OCI-LY7 (cell line): ENCODE measurements around the gene SLC14A1. TPM values are rescaled to one million over a fixed set of nuclear protein-coding genes. Genes with fewer than 3 reads are reported as not detected.

Experiments
- BruUV-seq: library from RNA; stranded (reverse); fragments of 400-500 nt; replicated peaks from 2 replicates; lab custom pipeline; 2021; lab: Mats Ljungman, UMichigan
- CTCF ChIA-PET: fragments of 300-600 bp; sonication (Branson Sonifier 250); formaldehyde crosslinking; loops from one replicate; lab custom pipeline; 2022; ENCODE audit warnings: antibody characterized with exemption; ENCODE audit not compliant: unreplicated experiment; lab: Charles Lee
- POLR2A ChIA-PET: fragments of 300-600 bp; sonication (Branson Sonifier 250); formaldehyde crosslinking; loops from one replicate; lab custom pipeline; 2022; ENCODE audit warnings: antibody characterized with exemption; lab: Charles Lee
- DNase-seq: peaks from one replicate; pipeline ENCODE4 v3.0.0-alpha.2; 2015; ENCODE audit warnings: low spot score
- H2AFZ ChIP-seq: fragments of 200-600 bp; sonication (generic), shearing (Covaris generic); 2 replicates; pipeline ENCODE4 v1.6.1; 2014; ENCODE audit warnings: mild to moderate bottlenecking, antibody characterized with exemption, low read length, moderate library complexity
- H3K27ac ChIP-seq: fragments of 200-600 bp; sonication (generic); 2 replicates; pipeline ENCODE4 v1.5.1; 2014; ENCODE audit warnings: mixed run types, low read depth, mild to moderate bottlenecking, moderate library complexity, low read length, inconsistent platforms; ENCODE audit not compliant: poor library complexity, severe bottlenecking
- H3K36me3 ChIP-seq: fragments of 200-600 bp; sonication (generic); 2 replicates; pipeline ENCODE4 v1.6.1; 2014; ENCODE audit warnings: mild to moderate bottlenecking, antibody characterized with exemption, low read length, moderate library complexity, mixed read lengths; ENCODE audit not compliant: insufficient read depth
- H3K4me1 ChIP-seq: fragments of 200-600 bp; sonication (generic); 2 replicates; pipeline ENCODE4 v1.5.1; 2014; ENCODE audit warnings: mild to moderate bottlenecking, low read length; ENCODE audit not compliant: insufficient read depth, poor library complexity, severe bottlenecking
- H3K4me2 ChIP-seq: fragments of 200-600 bp; sonication (generic); 2 replicates; pipeline ENCODE4 v1.6.1; 2014; ENCODE audit warnings: mild to moderate bottlenecking, low read length
- H3K4me3 ChIP-seq: fragments of 200-600 bp; sonication (generic); 2 replicates; pipeline ENCODE4 v1.5.1; 2014; ENCODE audit warnings: mild to moderate bottlenecking, low read depth, low read length; ENCODE audit not compliant: poor library complexity, severe bottlenecking
- H3K79me2 ChIP-seq: fragments of 200-600 bp; sonication (generic); 2 replicates; pipeline ENCODE4 v1.6.1; 2016; ENCODE audit warnings: low read depth, mild to moderate bottlenecking, low read length, moderate library complexity, mixed read lengths; ENCODE audit not compliant: insufficient read depth
- H3K9me2 ChIP-seq: fragments of 200-600 bp; sonication (generic); 2 replicates; pipeline ENCODE4 v1.6.1; 2016; ENCODE audit warnings: mild to moderate bottlenecking, low read length, mixed read lengths; ENCODE audit not compliant: insufficient read depth
- H3K9me3 ChIP-seq: fragments of 200-600 bp; sonication (generic); 2 replicates; pipeline ENCODE4 v1.6.1; 2014; ENCODE audit warnings: mild to moderate bottlenecking, mixed run types, low read length, mixed read lengths
- H4K20me1 ChIP-seq: fragments of 200-600 bp; sonication (generic); 2 replicates; pipeline ENCODE4 v1.6.1; 2014; ENCODE audit warnings: mild to moderate bottlenecking, antibody characterized with exemption, low read length, moderate library complexity, mixed read lengths; ENCODE audit not compliant: insufficient read depth
- EZH2phosphoT487 ChIP-seq: fragments of 200-600 bp; sonication (generic); IDR thresholded peaks from 2 replicates; pipeline ENCODE4 v1.6.1; 2018; ENCODE audit warnings: low read depth, borderline replicate concordance, mild to moderate bottlenecking, mixed run types, antibody characterized with exemption, low read length, moderate library complexity, mixed read lengths
- intact Hi-C: fragments of 100-400 bp; cut with micrococcal nuclease; formaldehyde crosslinking; loops from one replicate; pipeline ENCODE4 v1.10.0; 2022; ENCODE audit not compliant: unreplicated experiment
- total RNA-seq, 2 experiments: library from RNA; depleted of rRNA in 1 of 2; stranded (reverse); fragments of >200 nt in 1 of 2; shearing (Covaris generic) in 1 of 2; gene quantifications; 2 replicates each; pipeline ENCODE4 v1.2.3, GENCODE V29; 2014 to 2022
- TF ChIP-seq, protein P1 (sequence below): fragments of 200-600 bp; sonication (generic); conservative IDR thresholded peaks from 2 replicates; pipeline ENCODE4 v1.5.1; 2014; ENCODE audit warnings: mild to moderate bottlenecking, antibody characterized with exemption, low read length, moderate library complexity, mixed read lengths

Gene SLC14A1
- total RNA-seq, 2 experiments from 2014 or later, result 0.06 TPM; not detected in 1

DNA sequence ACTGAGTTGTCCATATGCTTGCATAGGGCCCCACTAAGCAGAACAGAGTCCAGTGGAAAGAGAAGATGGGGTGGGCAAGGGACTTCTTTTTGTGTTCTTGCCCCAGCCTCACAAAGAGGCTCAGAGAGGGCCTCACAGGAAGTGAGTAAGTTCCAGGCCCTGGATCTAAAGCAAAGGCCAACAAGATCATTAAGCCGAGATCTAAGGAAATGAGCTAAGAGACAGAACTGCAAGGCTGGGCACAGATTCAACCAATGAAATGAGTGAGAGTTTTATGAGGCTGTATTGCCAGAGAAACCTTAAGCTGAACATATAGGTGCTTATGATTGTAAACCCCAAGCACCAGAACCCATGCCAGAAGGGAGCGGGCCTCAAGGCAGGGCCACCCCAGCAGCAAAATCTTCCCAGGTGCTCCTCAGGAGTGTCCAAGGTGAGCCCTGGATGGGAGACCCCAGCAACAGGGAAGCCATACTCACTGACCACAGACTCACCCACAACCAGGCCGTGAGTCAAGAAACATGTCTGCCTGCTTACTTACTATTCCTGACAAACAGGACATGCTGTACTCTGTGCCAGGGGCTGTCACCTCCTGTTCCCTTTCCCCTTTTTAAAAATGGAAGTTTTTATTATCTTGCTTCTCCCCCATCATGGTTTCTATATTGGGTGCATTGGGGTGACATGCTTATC is 40.2 kb downstream of the SLC14A1 start:
- Histone ChIP-seq H3K27ac (no peak overlapping the region), H4K20me1 (no peaks in the 10 kb centered on the region), H3K79me2 (no peaks in the 10 kb centered on the region), H3K4me1 (no peaks in the 10 kb centered on the region), H3K9me3 (no peaks in the 10 kb centered on the region), H3K4me3 (no peak overlapping the region), H3K9me2 (no peaks in the 10 kb centered on the region), H3K36me3 (no peaks in the 10 kb centered on the region), H2AFZ (no peak overlapping the region), H3K4me2 (no peak overlapping the region)
- TF ChIP-seq, protein P1, sequence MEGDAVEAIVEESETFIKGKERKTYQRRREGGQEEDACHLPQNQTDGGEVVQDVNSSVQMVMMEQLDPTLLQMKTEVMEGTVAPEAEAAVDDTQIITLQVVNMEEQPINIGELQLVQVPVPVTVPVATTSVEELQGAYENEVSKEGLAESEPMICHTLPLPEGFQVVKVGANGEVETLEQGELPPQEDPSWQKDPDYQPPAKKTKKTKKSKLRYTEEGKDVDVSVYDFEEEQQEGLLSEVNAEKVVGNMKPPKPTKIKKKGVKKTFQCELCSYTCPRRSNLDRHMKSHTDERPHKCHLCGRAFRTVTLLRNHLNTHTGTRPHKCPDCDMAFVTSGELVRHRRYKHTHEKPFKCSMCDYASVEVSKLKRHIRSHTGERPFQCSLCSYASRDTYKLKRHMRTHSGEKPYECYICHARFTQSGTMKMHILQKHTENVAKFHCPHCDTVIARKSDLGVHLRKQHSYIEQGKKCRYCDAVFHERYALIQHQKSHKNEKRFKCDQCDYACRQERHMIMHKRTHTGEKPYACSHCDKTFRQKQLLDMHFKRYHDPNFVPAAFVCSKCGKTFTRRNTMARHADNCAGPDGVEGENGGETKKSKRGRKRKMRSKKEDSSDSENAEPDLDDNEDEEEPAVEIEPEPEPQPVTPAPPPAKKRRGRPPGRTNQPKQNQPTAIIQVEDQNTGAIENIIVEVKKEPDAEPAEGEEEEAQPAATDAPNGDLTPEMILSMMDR, result no peak
- no peak for TF ChIP-seq EZH2phosphoT487
- POLR2A ChIA-PET, result no interaction called here
- BruUV-seq, result no TSS peak
- CTCF ChIA-PET, result interaction anchor here (0.5 kb wide), 1 partner anchor 61 kb away, joined by 10 read pairs; no protein-coding TSS in a partner anchor
- no peak for DNase-seq
- intact Hi-C loops, result no loop called here

DNA sequence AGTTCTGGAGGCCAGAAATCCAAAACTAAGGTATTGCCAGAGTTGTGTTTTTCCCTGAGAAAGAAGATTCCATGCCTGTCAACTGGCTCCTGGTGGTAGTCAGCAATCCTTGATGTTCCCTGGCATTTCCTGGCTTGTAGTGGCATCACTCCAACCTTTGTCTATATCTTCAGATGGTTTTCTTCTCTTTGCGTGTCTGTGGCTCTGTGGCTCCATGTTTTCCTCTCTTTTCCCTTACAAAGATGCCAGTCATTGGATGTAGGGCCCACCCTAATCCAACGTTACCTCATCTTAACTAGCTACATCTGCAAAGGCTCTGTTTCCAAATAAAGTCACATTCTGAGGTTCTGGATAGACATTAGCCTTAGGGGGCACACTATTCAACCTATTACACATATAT is 41.8 kb downstream of the SLC14A1 start:
- CTCF ChIA-PET, result no interaction called here
- H3K4me1 ChIP-seq, result no peaks in the 10 kb centered on the region
- no peaks in the 10 kb centered on the region for H4K20me1 ChIP-seq
- no peak overlapping the region for H3K4me2 ChIP-seq
- TF ChIP-seq, protein P1, result no peak
- no peak for TF ChIP-seq EZH2phosphoT487
- H3K79me2 ChIP-seq, result no peaks in the 10 kb centered on the region
- H3K9me3 ChIP-seq, result no peaks in the 10 kb centered on the region
- no peak overlapping the region for H3K4me3 ChIP-seq
- POLR2A ChIA-PET, result no interaction called here
- DNase-seq, result no peak
- BruUV-seq, result no TSS peak
- no peak overlapping the region for H3K27ac ChIP-seq
- no peaks in the 10 kb centered on the region for H3K36me3 ChIP-seq
- no peaks in the 10 kb centered on the region for H3K9me2 ChIP-seq
- H2AFZ ChIP-seq, result no peak overlapping the region
- intact Hi-C loops, result no loop called here
